ENCODE measurements around the gene SOS2.

The SOS2 gene

GRCh38 chr14:50242566-50243310 is 11.4 kb upstream of the SOS2 start:
- H3K36me3 ChIP-seq (replicated peaks): no peaks in the 10 kb centered on the region
- no peak for TF ChIP-seq CTCF (IDR thresholded peaks at IDR 0.05; ENCODE audit: low read depth, low read length, missing control alignments)
- DNase-seq: no peak
- in situ Hi-C loops (cut with HindIII; ENCODE audit: low pct_ligation_motif_present, low sequenced_read_pairs): no loop called here
- H3K27ac ChIP-seq: no peak overlapping the region
- H3K4me3 ChIP-seq (ENCODE audit: low read depth, low read length): no peak overlapping the region
- H3K27me3 ChIP-seq (replicated peaks): no peaks in the 10 kb centered on the region

DNA sequence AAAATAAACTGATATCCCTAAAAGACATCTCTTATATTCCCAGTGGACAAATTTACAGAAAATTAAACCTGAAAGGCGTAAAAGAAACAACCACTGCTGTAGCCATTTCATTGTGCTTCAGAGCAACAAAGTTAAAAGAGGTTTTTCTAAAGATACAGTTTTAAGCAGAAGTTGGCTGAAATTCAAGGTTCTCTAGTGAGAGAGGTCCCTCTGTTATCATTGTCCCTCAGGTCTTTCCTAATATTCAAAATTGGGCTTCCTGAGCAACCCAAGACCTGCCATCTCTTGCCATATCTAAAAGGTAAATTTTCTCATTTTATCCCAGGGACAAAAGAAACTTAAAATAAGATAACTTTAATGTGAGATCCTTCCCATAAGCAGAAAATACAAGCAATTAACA is 10.7 kb upstream of the SOS2 start:
- in situ Hi-C loops (cut with HindIII; ENCODE audit: low pct_ligation_motif_present, low sequenced_read_pairs): no loop called here
- H3K36me3 ChIP-seq (replicated peaks): no peaks in the 10 kb centered on the region

GRCh38 chr14:50237427-50237826 is 6.0 kb upstream of the SOS2 start:
- no peak overlapping the region for H3K27ac ChIP-seq

More for the DNA sequence above, 10.7 kb upstream of the SOS2 start:
- no peak overlapping the region for H3K27ac ChIP-seq
- H3K27me3 ChIP-seq (replicated peaks): no peaks in the 10 kb centered on the region
- no peak for TF ChIP-seq CTCF (IDR thresholded peaks at IDR 0.05; ENCODE audit: low read depth, low read length, missing control alignments)
- no peak for DNase-seq
- no peak overlapping the region for H3K4me3 ChIP-seq (ENCODE audit: low read depth, low read length)

GRCh38 chr14:50233951-50234250 is 2.5 kb upstream of the SOS2 start:
- in situ Hi-C loops (cut with HindIII; ENCODE audit: low pct_ligation_motif_present, low sequenced_read_pairs): no loop called here
- no peak for DNase-seq

More at GRCh38 chr14:50237427-50237826, 6.0 kb upstream of the SOS2 start:
- no peaks in the 10 kb centered on the region for H3K36me3 ChIP-seq (replicated peaks)
- no peak overlapping the region for H3K4me3 ChIP-seq (ENCODE audit: low read depth, low read length)
- in situ Hi-C loops (cut with HindIII; ENCODE audit: low pct_ligation_motif_present, low sequenced_read_pairs): no loop called here
- no peak for DNase-seq
- no peak for TF ChIP-seq CTCF (IDR thresholded peaks at IDR 0.05; ENCODE audit: low read depth, low read length, missing control alignments)
- H3K27me3 ChIP-seq (replicated peaks): no peaks in the 10 kb centered on the region

DNA sequence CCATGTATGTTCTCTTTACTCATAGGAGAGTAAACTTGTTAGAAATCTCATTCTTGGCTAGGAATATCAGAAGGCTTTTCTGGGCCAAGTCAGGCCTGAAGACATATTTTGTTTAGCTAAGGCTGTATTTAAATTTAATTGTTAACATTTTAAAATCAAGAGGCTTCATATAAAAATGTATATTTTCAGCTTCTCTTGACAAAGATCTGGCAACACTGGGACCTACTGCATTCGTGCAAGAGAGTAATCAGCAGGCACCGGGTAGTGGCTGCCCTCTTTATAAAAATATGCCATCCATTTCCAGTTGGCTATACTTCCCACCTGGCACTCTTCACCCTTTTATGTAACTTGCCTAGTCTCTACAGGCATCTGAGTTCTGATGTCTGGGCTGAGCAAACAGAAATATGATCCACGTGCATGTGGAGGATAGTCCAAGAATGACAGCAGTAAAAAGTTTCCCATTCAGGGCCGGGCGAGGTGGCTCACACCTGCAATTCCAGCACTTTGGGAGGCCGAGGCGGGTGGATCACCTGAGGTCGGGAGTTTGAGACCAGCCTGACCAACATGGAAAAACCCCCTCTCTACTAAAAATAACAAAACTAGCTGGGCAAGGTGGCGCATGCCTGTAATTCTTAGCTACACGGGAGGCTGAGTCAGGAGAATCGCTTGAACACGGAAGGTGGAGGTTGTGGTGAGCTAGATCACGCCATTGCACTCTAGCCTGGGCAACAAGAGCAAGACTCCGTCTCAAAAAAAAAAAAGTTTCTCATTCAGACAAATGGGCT is 2.0 kb upstream of the SOS2 start:
- Histone ChIP-seq H3K4me3 (ENCODE audit: low read depth, low read length) (no peak overlapping the region), H3K36me3 (replicated peaks) (no peaks in the 10 kb centered on the region), H3K27me3 (replicated peaks) (no peaks in the 10 kb centered on the region), H3K27ac (no peak overlapping the region)
- in situ Hi-C loops (cut with HindIII; ENCODE audit: low pct_ligation_motif_present, low sequenced_read_pairs): no loop called here
- DNase-seq: no peak
- TF ChIP-seq CTCF (IDR thresholded peaks at IDR 0.05; ENCODE audit: low read depth, low read length, missing control alignments): no peak

More at GRCh38 chr14:50233951-50234250, 2.5 kb upstream of the SOS2 start:
- no peak for TF ChIP-seq CTCF (IDR thresholded peaks at IDR 0.05; ENCODE audit: low read depth, low read length, missing control alignments)
- H3K27ac ChIP-seq: no peak overlapping the region
- no peaks in the 10 kb centered on the region for H3K36me3 ChIP-seq (replicated peaks)
- H3K4me3 ChIP-seq (ENCODE audit: low read depth, low read length): no peak overlapping the region
- no peaks in the 10 kb centered on the region for H3K27me3 ChIP-seq (replicated peaks)

All from brain microvascular endothelial cell (primary cell).